Neural progenitor cell (in vitro differentiated cells): ENCODE results near the gene PLA2G6. TPM values are rescaled to one million over a fixed set of nuclear protein-coding genes. Genes with fewer than 3 reads are reported as not detected.

Source experiments
- DNase-seq: peaks from one replicate; pipeline ENCODE4 v3.0.0-alpha.2; 2016; ENCODE audit warnings: low spot score
- H2AFZ ChIP-seq: fragments of 200-600 bp; sonication (generic); replicated peaks from 2 replicates; pipeline ENCODE4 v1.6.1; 2016; ENCODE audit warnings: antibody characterized with exemption
- H3F3A ChIP-seq: fragments of 200-600 bp; sonication (generic); 2 replicates; pipeline ENCODE4 v1.6.1; 2016; ENCODE audit warnings: antibody characterized with exemption, low read depth
- H3K27ac ChIP-seq: fragments of 200-600 bp; sonication (generic); 2 replicates; pipeline ENCODE4 v1.5.1; 2016; ENCODE audit warnings: mild to moderate bottlenecking
- H3K27me3 ChIP-seq: fragments of 200-600 bp; sonication (generic); 2 replicates; pipeline ENCODE4 v1.6.1; 2016; ENCODE audit warnings: mild to moderate bottlenecking, moderate library complexity
- H3K36me3 ChIP-seq: fragments of 200-600 bp; sonication (generic); 2 replicates; pipeline ENCODE4 v1.5.1; 2016
- H3K4me1 ChIP-seq: fragments of 200-600 bp; sonication (generic); 2 replicates; pipeline ENCODE4 v1.6.1; 2016; ENCODE audit warnings: mixed run types
- H3K4me2 ChIP-seq: fragments of 200-600 bp; sonication (generic); 2 replicates; pipeline ENCODE4 v1.6.1; 2016
- H3K4me3 ChIP-seq: fragments of 200-600 bp; sonication (generic); 2 replicates; pipeline ENCODE4 v1.5.1; 2016
- H3K79me2 ChIP-seq: fragments of 200-600 bp; sonication (generic); 2 replicates; pipeline ENCODE4 v1.6.1; 2016; ENCODE audit warnings: low read depth
- H3K9ac ChIP-seq: fragments of 200-600 bp; sonication (generic); 2 replicates; pipeline ENCODE4 v1.6.1; 2016
- H3K9me3 ChIP-seq: fragments of 200-600 bp; sonication (generic); 2 replicates; pipeline ENCODE4 v1.5.1; 2016; ENCODE audit warnings: low read depth
- H4K20me1 ChIP-seq: fragments of 200-600 bp; sonication (generic); 2 replicates; pipeline ENCODE4 v1.6.1; 2016; ENCODE audit warnings: low read depth
- H3K27ac Mint-ChIP-seq: 3 replicates; pipeline ENCODE4 v1.8.0; 2021; ENCODE audit warnings: mixed read lengths
- H3K27me3 Mint-ChIP-seq: 2 replicates; pipeline ENCODE4 v1.8.0; 2022; ENCODE audit warnings: low read depth, mild to moderate bottlenecking, inconsistent platforms, moderate library complexity, mixed read lengths; ENCODE audit not compliant: insufficient read depth
- H3K36me3 Mint-ChIP-seq: 3 replicates; pipeline ENCODE4 v1.8.0; 2021; ENCODE audit warnings: mixed read lengths
- H3K4me1 Mint-ChIP-seq: 3 replicates; pipeline ENCODE4 v1.8.0; 2021; ENCODE audit warnings: mixed read lengths
- H3K4me3 Mint-ChIP-seq: 3 replicates; pipeline ENCODE4 v1.8.0; 2021; ENCODE audit warnings: mild to moderate bottlenecking, moderate library complexity, mixed read lengths
- H3K9me3 Mint-ChIP-seq: 3 replicates; pipeline ENCODE4 v1.8.0; 2020; ENCODE audit warnings: mixed read lengths
- EZH2 ChIP-seq: fragments of 200-600 bp; sonication (generic); IDR thresholded peaks from 2 replicates; pipeline ENCODE4 v1.6.1; 2017; ENCODE audit warnings: antibody characterized with exemption, mild to moderate bottlenecking, moderate library complexity
- EZH2phosphoT487 ChIP-seq: fragments of 200-600 bp; sonication (generic); IDR thresholded peaks from 2 replicates; pipeline ENCODE4 v1.6.1; 2017; ENCODE audit warnings: antibody characterized with exemption
- total RNA-seq: library from RNA; depleted of rRNA; stranded (reverse); fragments of >200 nt; gene quantifications from 2 replicates; pipeline ENCODE4 v1.2.3, GENCODE V29; 2015; ENCODE audit warnings: low replicate concordance
- TF ChIP-seq, protein P1 (sequence below): fragments of 200-600 bp; sonication (generic); IDR thresholded peaks from 2 replicates; pipeline ENCODE4 v1.5.1; 2017; ENCODE audit warnings: antibody characterized with exemption, mild to moderate bottlenecking

PLA2G6 gene
- total RNA-seq, 1 donor from 2014 or later = 20.1 TPM

DNA sequence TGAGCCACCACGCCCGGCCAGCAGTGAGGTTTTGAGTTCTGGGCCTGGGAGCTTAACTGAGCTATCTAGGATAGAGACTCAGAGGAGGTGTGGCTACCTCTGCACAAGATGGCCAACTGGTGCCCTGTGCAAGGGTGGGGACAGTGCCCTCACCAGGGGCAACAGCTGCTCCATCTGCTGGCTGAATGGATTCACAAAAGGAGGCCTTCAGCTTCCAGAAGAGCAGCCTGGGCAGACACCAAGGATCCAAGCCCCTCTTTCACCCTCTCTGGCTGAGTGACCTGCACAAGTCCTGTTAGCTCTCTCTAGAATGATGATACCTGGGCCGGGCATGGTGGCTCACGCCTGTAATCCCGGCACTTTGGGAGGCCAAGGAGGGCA lies 37.6 kb downstream of the PLA2G6 start:
- Histone ChIP-seq H3K79me2 (no peaks in the 10 kb centered on the region), H3K27ac (no peak overlapping the region), H3K27me3 (no peaks in the 10 kb centered on the region), H2AFZ (no peak overlapping the region), H3K9me3 (no peaks in the 10 kb centered on the region), H3K36me3 (no peaks in the 10 kb centered on the region), H3K4me2 (no peak overlapping the region), H3K4me3 (no peak overlapping the region), H3F3A (peaks cover 3% of the 10 kb centered on the region), H3K9ac (no peak overlapping the region), H3K4me1 (no peaks in the 10 kb centered on the region), H4K20me1 (no peaks in the 10 kb centered on the region)
- Mint-ChIP-seq H3K4me1 (peaks cover 11% of the 10 kb centered on the region), H3K27me3 (no peaks in the 10 kb centered on the region), H3K36me3 (peaks cover 4% of the 10 kb centered on the region), H3K27ac (no peak overlapping the region), H3K9me3 (no peaks in the 10 kb centered on the region), H3K4me3 (no peak overlapping the region)
- TF ChIP-seq EZH2 = no peak
- no peak for TF ChIP-seq EZH2phosphoT487
- TF ChIP-seq, protein P1, sequence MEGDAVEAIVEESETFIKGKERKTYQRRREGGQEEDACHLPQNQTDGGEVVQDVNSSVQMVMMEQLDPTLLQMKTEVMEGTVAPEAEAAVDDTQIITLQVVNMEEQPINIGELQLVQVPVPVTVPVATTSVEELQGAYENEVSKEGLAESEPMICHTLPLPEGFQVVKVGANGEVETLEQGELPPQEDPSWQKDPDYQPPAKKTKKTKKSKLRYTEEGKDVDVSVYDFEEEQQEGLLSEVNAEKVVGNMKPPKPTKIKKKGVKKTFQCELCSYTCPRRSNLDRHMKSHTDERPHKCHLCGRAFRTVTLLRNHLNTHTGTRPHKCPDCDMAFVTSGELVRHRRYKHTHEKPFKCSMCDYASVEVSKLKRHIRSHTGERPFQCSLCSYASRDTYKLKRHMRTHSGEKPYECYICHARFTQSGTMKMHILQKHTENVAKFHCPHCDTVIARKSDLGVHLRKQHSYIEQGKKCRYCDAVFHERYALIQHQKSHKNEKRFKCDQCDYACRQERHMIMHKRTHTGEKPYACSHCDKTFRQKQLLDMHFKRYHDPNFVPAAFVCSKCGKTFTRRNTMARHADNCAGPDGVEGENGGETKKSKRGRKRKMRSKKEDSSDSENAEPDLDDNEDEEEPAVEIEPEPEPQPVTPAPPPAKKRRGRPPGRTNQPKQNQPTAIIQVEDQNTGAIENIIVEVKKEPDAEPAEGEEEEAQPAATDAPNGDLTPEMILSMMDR = no peak
- no peak for DNase-seq

- Histone ChIP-seq H4K20me1 (no peaks in the 10 kb centered on the region), H3K4me2 (no peak overlapping the region), H2AFZ (no peak overlapping the region), H3K27ac (no peak overlapping the region), H3K9ac (no peak overlapping the region), H3K9me3 (no peaks in the 10 kb centered on the region), H3K4me3 (no peak overlapping the region), H3F3A (no peaks in the 10 kb centered on the region), H3K27me3 (no peaks in the 10 kb centered on the region), H3K36me3 (no peaks in the 10 kb centered on the region), H3K4me1 (no peaks in the 10 kb centered on the region), H3K79me2 (no peaks in the 10 kb centered on the region)
- peaks cover 8% of the 10 kb centered on the region for H3K36me3 Mint-ChIP-seq
- H3K27ac Mint-ChIP-seq = no peak overlapping the region
- no peak for DNase-seq
- peaks cover 4% of the 10 kb centered on the region for H3K4me1 Mint-ChIP-seq
- no peaks in the 10 kb centered on the region for H3K27me3 Mint-ChIP-seq
- H3K4me3 Mint-ChIP-seq = no peak overlapping the region
- TF ChIP-seq, protein P1 = no peak
- TF ChIP-seq EZH2phosphoT487 (no peak), EZH2 (no peak)
- H3K9me3 Mint-ChIP-seq = no peaks in the 10 kb centered on the region
These were observed 39.0 kb downstream of the PLA2G6 start for GRCh38 chr22:38142606-38143005.

- Histone ChIP-seq H3K36me3 (no peaks in the 10 kb centered on the region), H2AFZ (no peak overlapping the region), H3K9me3 (no peaks in the 10 kb centered on the region), H3K4me1 (no peaks in the 10 kb centered on the region), H3K27me3 (no peaks in the 10 kb centered on the region), H3F3A (no peaks in the 10 kb centered on the region), H3K27ac (no peak overlapping the region), H4K20me1 (no peaks in the 10 kb centered on the region), H3K79me2 (no peaks in the 10 kb centered on the region), H3K9ac (no peak overlapping the region), H3K4me3 (no peak overlapping the region), H3K4me2 (no peak overlapping the region)
- no peak for DNase-seq
- H3K36me3 Mint-ChIP-seq = peaks cover 8% of the 10 kb centered on the region
- no peak overlapping the region for H3K4me3 Mint-ChIP-seq
- peaks cover 4% of the 10 kb centered on the region for H3K4me1 Mint-ChIP-seq
- no peak overlapping the region for H3K27ac Mint-ChIP-seq
- no peaks in the 10 kb centered on the region for H3K27me3 Mint-ChIP-seq
- H3K9me3 Mint-ChIP-seq = no peaks in the 10 kb centered on the region
- no peak for TF ChIP-seq EZH2phosphoT487
These were observed 40.2 kb downstream of the PLA2G6 start for GRCh38 chr22:38141217-38141973.

DNA sequence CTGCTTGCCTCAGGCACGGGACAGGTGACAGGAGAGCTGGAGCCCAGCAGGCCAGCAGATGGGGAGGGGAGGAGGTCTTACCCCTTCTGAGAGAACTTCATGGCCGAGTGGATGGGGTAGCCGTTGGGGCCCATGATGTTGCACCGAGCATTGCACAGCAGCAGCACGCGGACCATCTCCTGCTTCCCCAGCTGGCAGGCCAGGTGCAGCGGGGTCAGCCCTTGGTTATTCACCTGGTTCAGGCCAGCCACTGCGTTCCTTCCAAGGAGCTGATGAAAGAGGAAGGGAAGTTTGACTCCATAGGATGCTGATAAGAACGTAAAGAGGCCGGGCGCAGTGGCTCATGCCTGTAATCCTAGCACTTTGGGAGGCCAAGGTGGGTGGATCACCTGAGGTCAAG lies 41.7 kb downstream of the PLA2G6 start:
- Histone ChIP-seq H3K36me3 (no peaks in the 10 kb centered on the region), H4K20me1 (no peaks in the 10 kb centered on the region), H3K4me1 (no peaks in the 10 kb centered on the region), H3K9me3 (no peaks in the 10 kb centered on the region), H3K79me2 (no peaks in the 10 kb centered on the region), H3F3A (no peaks in the 10 kb centered on the region), H3K27ac (no peak overlapping the region), H3K4me3 (no peak overlapping the region), H3K9ac (no peak overlapping the region), H3K4me2 (no peak overlapping the region), H2AFZ (no peak overlapping the region), H3K27me3 (no peaks in the 10 kb centered on the region)
- peaks cover 2% of the 10 kb centered on the region for H3K27me3 Mint-ChIP-seq
- H3K9me3 Mint-ChIP-seq = no peaks in the 10 kb centered on the region
- H3K4me3 Mint-ChIP-seq = no peak overlapping the region
- H3K4me1 Mint-ChIP-seq = peaks cover 4% of the 10 kb centered on the region
- no peak for DNase-seq
- peaks cover 13% of the 10 kb centered on the region for H3K36me3 Mint-ChIP-seq
- H3K27ac Mint-ChIP-seq = no peak overlapping the region
- TF ChIP-seq EZH2phosphoT487 = no peak
- TF ChIP-seq, protein P1 = no peak
- TF ChIP-seq EZH2 = no peak
